ENCODE results near the gene SPRED3. TPM values are rescaled to one million over a fixed set of nuclear protein-coding genes. Genes with fewer than 3 reads are reported as not detected.

SPRED3 gene
- total and polyA plus RNA-seq, 9 of the 15 experiments (the other 6 are each of a cell fraction or from before 2014, with no cell fraction given) = 0.05 to 1.3 (median 0.36) TPM

- no peak for TF ChIP-seq IRF9 (tag; IDR thresholded peaks at IDR 0.05)
- no peak for TF ChIP-seq FOXK1 (CRISPR knock-in tag; IDR thresholded peaks at IDR 0.05; ENCODE audit: borderline replicate concordance)
- TF ChIP-seq EP400 (IDR thresholded peaks at IDR 0.05) = no peak
These were observed 32.4 kb downstream of the SPRED3 start (continued) for GRCh38 chr19:38420935-38421334.

DNA sequence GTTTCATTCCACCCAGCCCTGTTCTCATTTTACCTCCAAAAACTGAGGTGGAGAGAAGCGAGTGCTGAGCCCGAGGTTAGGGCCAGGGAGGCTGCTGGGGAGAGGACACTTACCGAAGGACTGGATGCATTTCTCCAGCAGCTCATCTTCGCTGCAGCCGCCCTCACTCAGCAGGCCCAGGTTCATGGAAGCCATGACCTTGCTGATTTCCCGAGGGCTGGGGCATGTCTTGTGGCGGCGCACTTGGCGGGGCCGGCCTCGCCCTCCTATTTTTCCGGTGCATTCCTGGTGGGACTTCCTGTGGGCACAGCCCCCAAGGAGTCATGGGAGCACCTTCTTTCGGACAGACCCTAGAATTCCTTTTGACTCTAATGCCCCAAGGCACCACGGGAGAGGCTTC is 33.4 kb downstream of the SPRED3 start:
- CTCF ChIA-PET (ENCODE audit: low intra/inter-chr PET ratio) = no interaction called here
- FAIRE-seq (no peak), DNase-seq (ENCODE audit: extremely low read depth in 1 of 4, low spot score in 3 of 4) (no peak), ATAC-seq (no peak)
- Histone ChIP-seq H3K79me2 (ENCODE audit: control insufficient read depth, insufficient read depth, low read length) (peaks cover 4% of the 10 kb centered on the region; the same call in 1 of the 3 replicates), H2AFZ (ENCODE audit: low read depth, low read length) (no peak overlapping the region), H3K36me3 (ENCODE audit: control insufficient read depth, insufficient read depth, low read length) (no peaks in the 10 kb centered on the region), H3K4me2 (ENCODE audit: insufficient read depth, low read length) (no peak overlapping the region), H3K9ac (ENCODE audit: insufficient read depth in 1 of 2, low read depth in 2 of 2, low read length in 2 of 2) (peak overlapping the region in 1 of 2 experiments; percentile 65; a peak in 1 of 4 replicates), H3K27ac (ENCODE audit: extremely low read depth, low read depth, low read length) (no peak overlapping the region), H3K4me3 (no peak overlapping the region), H3K9me3 (replicated peaks; ENCODE audit: control insufficient read depth, insufficient read depth, low read depth, low read length) (no peaks in the 10 kb centered on the region), H3K27me3 (ENCODE audit: control insufficient read depth in 2 of 2, insufficient read depth in 2 of 2, low read length in 2 of 2) (no peaks in the 10 kb centered on the region), H3K9me1 (ENCODE audit: control insufficient read depth, insufficient read depth, low read length) (no peaks in the 10 kb centered on the region), H3K4me1 (replicated peaks in 1 of 2; ENCODE audit: control insufficient read depth in 2 of 2, insufficient read depth in 2 of 2, low read length in 2 of 2) (peaks cover 26 to 43% of the 10 kb centered on the region in 2 experiments), H4K20me1 (replicated peaks; ENCODE audit: control insufficient read depth, insufficient read depth, low read length) (no peaks in the 10 kb centered on the region)
- TF ChIP-seq ELF4 (CRISPR knock-in tag; IDR thresholded peaks at IDR 0.05) (no peak), TRIM24 (IDR thresholded peaks at IDR 0.05) (no peak), ZNF408 (CRISPR knock-in tag; IDR thresholded peaks at IDR 0.05; ENCODE audit: low read depth) (no peak), NONO (IDR thresholded peaks at IDR 0.05; ENCODE audit: low read depth in 2 of 2, low read length in 1 of 2) (no peak), ZBTB33 (CRISPR knock-in tag; IDR thresholded peaks at IDR 0.05) (peak; percentile 58; the same call in 1 of the 2 replicates), ZNF592 (IDR thresholded peaks at IDR 0.05) (no peak)
- BruUV-seq (replicated peaks) = no TSS peak
- POLR2A ChIA-PET = interaction anchor here (0.7 to 1.0 kb wide), 2 partner anchors 31 to 166 kb away, joined by 3 read pairs; no protein-coding TSS in a partner anchor
- in situ Hi-C loops (cut with MboI) (no loop called here), intact Hi-C loops (cut with micrococcal nuclease) (no loop called here)
- WGBS (ENCODE audit: insufficient coverage, low coverage, missing lambda C conversion rate) = 47% methylated on average over 10 of the region's 14 CpGs
